Right forelimb (tissue), 1 donor: Measurements from ENCODE around the gene CTNND2.
"Not testable (repeated sequence)": the region's sequence is repeated elsewhere in the genome, so short reads cannot be mapped to it uniquely, and the experiment has no call there.

Experiments
- DNase-seq: peaks from one replicate; pipeline ENCODE4 v3.0.0-alpha.2; 2018

Gene CTNND2

DNA sequence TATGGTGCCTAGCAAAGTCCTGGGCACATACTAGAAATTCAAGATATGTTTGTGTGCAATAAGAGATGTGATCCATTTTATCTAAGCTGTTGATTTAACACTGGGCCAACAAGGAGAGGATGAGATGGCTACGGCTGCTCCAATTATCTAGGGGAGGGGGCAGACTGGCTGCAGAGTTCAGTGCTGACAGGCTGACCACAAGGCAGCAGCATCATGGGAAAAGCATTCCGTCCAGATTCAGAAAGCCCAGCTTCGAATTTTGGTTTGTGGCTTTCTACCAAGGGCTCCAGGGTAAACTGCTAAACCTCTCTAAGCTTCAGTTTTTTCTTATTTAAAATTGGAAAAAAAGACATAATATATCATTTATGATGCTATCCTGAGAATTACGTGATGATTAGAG lies 758.1 kb downstream of the CTNND2 start:
- DNase-seq, result no peak

DNA sequence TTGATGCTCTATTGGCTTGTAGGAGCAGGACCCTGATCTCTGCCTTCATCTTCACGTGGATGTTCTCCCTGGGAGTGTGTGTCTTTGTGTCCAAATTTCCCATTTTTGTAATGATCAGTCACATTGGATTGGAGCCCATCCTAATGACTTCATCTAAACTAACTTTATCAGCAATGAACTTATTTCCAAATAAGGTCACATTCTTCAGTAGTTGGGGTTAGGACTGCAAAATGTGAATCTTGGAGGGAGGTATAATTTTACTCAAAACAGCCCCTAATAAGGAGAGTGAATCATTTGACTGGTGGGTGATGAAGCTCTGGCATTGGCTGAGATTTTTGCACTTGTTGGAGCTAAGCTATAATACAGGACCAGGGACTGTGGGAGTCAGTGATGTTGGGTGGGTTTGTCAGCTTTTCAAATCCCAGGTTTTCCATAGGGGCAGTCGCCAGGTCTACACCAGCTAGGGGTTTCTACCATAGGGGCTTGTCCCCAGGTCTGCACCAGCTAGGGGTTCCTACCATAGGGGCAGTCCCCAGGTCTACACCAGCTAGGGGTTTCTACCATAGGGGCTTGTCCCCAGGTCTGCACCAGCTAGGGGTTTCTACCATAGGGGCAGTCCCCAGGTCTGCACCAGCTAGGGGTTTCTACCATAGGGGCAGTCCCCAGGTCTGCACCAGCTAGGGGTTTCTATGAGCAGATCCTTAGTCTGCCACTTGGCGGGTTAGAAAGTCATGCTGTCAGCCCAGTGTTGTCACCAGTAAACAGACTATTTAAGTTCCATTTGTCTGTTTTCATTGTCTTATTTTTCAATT lies 760.6 kb downstream of the CTNND2 start:
- no peak for DNase-seq

DNA sequence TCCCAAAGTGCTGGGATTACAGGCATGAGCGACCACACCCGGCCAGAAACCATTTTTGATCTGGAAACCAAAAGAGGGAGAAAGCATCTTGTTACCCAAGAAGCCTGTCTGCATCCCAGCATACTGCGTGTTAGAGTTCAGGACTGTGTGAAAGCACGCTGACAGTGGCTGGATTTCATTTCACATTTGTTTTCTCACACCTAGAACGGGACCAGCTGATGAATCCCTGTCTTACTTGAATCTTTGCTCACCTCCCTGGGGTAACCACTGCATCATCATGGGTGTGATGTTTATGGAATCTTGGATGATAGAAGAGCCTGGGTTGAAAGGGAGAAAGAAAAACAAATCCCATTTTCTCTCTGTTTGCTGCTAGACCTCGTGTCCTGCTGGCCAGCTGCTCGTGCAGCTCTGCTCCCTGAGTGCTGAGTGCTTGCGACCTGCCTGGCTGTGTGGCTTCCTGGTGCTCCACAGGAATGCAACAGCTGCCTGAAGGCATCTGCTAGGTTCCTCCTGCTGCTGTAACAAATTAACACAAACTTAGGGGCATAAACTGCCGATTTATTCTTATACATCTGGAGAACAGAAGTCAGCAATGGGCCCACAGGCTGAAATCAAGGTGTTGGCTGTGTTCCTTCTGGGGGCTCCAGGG lies 764.9 kb downstream of the CTNND2 start:
- no peak for DNase-seq

DNA sequence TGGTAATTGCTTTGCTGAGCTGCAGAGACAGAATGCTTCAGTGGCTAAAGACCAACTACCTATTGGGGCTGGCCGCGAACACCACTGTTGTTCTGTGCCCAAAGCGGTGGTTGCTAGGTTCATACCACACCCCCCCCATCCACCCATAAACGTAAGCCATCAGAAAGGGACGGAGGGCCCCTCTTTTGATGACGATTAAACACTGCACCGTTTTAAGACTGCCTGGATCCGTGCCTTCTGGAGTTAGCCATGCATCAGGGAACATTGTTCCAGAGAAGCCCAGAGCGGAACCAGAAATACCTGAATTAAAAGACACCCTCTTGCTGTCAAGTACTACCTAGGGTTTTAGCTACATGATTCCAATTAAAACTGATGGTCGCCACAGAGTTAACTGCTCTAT lies 774.1 kb downstream of the CTNND2 start:
- DNase-seq, result no peak

DNA sequence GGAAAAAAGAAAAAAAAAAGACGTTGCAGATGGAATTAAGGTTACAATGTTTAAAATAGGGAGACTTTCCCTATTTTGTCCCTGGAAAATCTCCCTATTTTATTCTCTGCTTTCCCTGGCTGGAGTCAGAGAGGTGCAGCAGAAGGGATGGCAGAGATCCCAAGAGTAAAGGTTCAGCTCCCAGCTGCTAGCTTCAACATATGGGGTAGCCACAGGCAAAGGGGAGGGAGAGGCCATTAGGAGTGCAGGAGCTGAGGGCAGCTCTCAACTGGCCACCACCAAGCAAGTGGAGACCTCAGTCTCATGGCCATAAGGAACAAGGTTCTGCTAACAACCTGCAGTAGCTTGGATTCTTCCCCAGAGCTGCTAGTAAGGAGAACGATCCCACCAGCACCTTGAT lies 776.2 kb downstream of the CTNND2 start:
- no peak for DNase-seq

DNA sequence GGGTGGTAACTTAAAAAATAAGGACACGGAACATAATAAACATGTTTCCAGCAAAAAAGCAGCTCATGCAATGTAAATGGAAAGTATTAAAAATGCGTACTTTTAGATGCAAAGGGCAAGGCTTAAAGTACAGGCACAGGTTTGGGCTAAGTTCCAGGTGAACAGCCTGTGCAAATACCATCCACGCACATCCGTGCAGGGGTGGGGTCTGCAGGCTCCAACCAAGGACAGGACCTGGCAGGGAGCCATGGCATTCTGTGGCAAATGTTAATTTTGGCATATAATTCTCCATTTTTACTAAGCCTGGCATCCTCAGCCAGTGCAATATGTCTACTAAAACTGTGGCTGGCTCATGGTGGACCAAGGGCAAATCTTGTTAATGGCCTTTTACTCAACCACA lies 777.4 kb downstream of the CTNND2 start:
- DNase-seq, result no peak

DNA sequence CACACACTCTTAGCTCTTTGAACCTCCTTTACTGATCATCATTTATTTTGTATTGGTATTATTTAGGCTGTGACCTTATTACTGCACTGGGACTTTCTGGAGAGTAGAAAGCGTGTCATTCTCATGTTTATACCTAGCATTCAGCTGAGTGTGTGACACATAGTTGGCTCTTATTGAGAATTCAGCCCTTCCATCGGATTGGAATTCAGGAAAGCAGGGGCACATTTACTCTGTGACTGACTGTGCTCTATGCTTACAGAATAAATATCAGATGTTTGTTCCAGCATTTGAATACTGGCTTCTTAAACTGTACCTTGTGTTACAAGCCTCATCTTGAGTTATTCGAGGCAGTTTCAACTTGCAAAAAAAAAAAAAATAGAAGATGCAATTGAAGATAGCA lies 782.4 kb downstream of the CTNND2 start:
- DNase-seq, result no peak

DNA sequence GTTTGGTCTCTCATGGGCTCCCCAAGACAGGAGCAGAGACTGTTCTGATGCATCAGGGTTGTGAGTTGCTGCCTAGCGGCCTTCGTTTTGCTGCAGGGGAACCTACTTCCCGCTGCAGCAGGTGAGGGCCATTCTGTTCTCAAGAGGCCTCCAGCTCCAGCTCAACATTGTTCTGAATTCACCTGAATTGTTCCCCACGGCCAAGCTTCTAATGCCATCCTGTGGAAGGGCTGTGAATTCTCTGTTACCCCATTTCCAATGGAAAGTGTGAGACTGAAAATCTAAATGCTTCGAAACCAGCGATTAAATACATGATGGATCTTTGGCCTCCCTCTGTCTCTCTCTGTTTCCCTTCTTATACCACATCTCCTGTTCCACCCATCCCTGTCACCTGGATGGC lies 794.1 kb downstream of the CTNND2 start:
- no peak for DNase-seq

DNA sequence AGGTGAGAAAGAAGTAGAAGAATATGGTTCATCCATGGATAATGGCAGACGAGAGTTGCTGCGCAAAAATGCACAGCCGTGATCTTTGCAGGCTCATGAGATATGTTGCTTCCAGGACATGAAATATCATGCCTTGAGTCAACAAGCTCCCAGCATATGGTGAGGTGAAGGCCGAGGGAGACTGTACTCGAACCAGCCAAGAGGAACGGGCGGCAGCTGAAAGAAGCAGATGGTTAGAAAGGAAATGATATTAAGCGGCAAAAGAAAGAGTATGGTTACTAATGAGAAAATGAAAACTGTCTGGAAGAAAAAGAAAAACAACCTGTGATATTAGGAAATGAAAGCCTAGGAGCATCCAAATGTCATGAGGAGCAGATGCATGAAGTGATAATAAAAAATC lies 798.5 kb downstream of the CTNND2 start:
- no peak for DNase-seq

DNA sequence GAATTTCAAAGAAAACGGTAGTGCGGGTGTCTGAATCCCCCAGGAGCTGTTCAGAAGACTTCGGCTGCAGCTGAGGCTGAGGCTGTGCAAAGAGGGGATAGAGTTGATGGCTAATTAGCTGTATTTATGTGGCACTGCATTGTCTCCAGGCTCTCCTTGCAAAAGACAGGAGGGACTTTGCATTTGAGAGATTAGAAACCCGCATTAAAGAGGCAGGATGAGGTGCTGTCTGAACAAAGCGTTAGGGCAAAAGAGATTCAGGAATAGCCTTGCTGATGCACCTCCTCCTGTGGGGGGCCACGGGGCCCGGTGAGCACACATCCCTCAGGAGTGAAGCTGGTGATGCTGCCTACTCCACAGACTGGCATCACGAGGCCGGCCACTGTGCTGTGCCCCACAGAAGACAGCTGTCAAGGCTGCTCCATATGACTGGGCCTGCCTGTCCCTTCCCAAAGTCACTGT lies 799.6 kb downstream of the CTNND2 start:
- no peak for DNase-seq

DNA sequence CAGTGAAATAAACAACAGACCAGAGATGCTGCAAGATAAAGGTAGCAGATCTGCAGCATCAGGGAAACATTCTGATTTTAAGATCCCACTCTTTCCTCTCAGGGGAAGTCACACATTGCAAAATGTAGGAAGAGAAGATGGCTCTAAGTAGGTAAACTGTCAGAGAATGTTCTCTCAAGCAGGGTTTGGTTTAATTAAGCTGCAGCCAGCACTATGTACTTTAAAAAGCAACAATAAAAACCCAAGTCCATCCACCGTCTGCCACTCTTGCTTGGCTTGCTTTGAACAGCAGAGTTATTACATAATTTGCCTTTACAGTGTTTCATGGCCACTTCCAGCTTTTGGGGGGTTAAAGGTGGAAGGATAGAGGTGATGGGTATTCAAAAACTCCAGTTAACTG lies 800.0 kb downstream of the CTNND2 start:
- DNase-seq, result no peak

DNA sequence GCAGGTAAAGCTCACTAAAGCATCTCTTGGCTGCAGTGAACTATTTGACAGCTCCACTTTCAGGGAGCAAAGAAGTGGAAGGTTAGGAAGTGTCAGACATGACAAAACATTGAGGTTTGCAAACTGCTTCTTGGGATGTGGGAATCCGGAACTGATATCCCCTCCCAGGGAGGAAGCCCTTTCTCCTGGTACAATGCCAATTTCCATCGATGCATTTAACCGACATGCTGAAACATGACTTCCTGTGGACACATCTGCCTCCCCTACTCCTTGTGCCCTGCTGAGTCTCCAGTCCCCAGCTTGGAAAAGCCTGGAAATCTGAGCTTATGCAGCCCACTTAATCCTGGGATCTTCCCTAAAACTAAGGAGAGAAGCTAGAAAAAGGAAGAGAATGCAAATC lies 820.1 kb downstream of the CTNND2 start:
- no peak for DNase-seq

DNA sequence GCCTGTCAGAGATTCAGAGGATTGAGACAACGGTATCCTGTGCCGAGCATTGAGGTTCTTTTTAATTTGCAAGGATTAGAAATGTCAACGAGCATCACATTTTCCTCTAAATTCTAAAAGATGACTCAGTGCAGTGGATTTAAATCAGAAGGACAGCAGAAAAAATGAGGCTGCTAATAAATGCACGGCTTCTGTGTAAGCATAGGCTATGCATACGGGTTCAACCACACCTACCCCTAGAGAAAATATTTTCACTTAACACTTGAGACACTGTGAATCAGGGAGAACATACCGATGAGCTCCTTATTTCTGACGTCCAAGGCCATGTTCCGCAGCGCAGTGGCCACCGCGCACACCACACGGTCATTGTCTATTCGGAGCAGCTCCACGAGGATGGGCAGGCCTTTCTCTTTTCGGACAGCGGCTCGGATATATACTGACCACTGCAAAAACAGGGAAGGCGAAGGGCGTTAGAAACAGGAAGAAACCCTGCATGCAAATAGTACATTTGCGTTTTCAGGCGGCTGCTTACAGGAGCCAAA lies 821.8 kb downstream of the CTNND2 start:
- no peak for DNase-seq

DNA sequence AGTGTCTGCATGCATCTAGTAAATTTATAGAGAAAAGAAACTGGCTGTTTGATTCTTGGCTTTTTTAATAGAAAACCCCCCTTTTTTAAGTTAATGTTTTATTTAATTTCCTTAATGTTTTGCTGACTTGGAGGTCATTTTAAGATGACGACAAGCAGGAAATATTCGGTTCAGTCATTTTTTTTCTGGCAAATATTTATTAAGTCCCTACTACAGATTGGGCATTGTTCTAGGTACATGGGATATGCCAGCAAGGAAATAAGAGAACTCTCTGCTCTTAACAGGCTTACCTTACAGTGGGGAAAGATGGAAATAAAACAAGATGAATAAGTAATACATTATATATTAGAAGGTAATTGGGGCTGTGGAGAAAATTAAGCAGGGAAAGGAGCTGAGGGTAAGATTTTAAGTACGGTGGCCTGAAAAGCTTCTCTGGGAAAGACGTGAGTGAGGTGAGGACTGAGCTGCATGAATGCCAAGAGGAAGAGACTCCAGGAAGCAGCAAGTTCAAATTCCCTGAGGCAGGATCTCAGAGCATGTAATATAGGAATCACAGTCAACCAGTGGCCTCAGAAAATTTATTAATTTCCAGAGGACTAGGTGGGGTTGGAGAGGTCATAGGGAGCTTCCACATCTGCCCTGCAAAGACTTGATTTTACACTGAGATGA lies 827.2 kb downstream of the CTNND2 start:
- DNase-seq, result no peak

DNA sequence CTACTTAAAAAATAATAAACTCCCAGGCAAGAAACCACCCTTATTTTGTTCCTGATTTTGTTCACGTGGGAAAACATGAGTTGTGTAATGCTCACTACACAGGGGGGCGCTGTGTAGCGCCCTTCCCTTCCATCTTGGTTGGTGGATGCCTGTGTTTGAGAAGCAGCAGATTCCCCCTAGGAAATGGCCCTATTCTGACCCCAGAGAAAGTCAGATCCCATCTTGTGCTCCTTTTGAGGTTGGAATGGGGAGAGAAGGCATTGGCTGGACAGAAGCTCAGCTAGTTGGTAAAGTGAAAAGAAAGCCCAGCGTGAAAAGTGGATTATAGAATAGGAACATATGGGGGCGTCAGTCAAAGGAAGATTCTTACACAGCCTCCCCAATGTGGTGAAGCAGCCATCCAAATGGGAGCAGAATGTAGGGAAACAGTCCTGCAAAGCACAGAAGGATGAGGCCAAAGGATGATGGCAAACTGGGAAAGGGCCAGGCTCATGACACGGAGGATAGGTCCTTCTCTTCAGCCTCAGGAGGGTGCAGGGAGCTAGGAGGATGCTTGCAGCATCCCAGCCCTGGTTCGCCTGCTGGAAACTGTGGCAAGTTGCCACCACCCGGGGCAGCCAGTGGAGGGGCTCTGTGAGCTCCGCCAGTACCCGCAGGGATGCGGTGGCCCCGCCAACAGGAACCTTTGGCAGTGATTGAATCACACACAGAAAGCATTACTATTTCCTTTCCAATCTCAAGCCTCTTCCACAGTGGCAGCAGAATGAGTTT lies 829.0 kb downstream of the CTNND2 start:
- DNase-seq, result no peak

DNA sequence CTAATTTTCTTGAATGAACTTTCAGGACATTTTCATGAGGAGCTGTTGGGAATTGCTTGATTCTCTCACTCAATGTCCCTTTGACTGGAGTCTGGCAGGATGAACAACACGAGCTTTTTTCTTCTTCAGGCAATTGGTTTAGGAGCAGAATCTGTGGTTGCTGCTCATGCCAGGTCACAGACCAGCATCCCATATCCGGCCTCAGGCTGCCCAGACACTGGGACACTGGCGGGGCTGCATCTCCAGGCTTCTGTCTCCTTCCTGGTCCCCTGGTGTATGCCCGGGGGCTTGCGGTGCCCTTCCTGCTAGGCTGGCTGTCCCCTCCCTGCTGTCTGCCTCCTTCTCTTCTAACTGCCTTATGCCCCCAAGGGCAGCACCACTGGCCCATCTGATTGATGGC lies 831.7 kb downstream of the CTNND2 start:
- DNase-seq, result no peak

DNA sequence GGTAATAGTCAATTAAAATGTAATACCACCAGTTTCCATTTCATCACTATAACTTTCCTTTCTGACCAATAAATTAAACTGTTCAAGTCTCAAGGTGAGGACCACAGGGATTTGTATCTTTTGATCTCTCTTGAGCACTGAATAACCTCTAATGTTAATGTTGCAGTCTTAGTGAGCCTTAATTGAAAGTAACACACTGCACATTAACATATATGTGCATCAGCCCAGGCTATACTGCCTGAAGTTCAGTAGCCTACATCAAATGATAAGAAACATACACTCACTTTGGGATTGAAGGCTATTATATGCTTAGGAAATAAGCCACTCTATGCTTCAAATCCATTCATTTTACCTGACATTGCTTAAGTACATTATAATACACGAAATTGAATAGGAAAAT lies 832.2 kb downstream of the CTNND2 start:
- no peak for DNase-seq

DNA sequence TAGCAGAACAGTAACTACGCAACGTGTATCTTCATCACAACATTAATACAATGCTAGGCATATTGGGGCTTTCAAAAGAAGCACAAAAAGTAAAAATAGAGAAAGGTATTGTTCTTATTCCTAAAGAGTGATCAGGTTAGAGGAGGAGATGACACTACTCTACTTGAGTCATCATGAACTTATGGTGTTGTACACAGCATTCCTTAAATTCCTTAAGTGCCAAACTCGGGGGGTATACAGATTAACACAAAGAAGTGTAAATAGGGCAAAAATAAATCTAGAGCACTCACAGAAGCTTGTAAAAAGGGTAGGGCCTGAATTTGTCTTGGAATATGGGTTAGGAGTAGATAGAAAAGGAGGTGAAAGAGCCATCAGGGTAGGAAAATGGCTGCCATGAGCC lies 835.2 kb downstream of the CTNND2 start:
- no peak for DNase-seq

DNA sequence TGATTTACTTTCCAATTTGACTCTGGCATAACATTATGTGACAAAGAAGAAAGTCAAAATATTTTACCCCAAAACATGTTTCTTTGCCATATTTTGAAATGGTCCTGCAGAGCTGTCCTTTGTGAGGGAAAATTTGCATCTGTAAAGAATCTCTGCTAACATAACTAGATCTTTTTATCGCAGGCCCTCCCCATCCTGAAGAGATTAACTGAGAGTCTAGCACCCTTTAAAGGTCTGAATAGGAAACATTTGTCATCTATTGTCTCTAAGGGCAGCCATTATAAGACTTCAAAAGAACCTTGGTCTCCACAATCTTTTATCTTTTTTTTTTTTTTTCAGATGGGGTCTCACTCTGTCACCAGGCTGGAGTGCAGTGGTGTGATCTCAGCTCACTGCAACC lies 838.5 kb downstream of the CTNND2 start:
- not testable (repeated sequence) for DNase-seq

DNA sequence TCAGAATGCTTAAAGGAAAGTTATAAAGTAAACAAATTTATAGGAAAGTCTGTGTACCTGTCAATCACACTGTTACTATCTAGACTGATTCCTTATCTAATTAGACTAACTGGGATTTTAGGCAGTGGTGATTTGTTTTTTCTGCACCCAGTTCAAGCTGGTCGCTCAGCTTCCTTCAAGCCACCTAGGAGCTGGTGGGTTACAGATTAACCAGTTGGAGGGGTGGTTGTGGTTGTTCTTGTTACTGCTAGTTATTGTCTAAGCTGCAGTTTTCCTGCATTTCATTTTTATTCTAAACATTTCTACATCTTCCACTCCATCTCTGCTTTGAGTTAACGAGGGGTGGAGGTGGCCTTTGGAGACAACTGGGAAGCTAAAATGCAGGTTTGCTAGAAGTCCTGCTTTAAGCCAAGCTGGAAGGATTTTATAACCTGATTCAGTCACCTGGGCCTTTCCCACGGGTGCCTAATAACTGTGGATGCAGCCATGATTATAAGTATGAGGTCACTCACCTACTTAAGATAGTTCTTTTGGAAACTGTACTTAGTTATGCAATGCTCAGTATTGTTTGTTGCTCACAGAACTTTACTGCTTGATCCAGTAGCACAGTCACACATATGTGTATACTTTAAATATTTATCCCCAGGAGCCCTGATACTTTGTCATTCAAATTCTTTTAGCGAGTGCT lies 839.3 kb downstream of the CTNND2 start:
- DNase-seq, result no peak

DNA sequence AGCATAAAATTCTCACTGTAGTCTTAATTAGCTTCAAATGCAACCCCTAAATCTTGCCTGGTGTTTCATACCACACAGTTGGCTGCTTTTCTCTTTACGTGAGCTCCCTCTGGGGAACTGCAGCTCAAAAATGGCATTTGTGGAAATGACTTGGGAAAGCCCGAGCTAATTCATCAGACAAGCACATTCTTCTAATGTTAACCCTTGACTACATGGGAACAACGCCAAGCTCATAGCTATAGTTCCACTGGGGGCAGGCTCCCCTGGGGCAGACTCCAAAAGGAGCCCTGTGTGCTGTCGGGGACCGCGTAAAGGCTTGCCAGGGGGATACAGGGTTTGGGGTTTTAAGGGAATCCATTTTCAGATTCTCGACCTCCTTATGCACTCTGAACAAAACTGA lies 841.8 kb downstream of the CTNND2 start:
- no peak for DNase-seq

DNA sequence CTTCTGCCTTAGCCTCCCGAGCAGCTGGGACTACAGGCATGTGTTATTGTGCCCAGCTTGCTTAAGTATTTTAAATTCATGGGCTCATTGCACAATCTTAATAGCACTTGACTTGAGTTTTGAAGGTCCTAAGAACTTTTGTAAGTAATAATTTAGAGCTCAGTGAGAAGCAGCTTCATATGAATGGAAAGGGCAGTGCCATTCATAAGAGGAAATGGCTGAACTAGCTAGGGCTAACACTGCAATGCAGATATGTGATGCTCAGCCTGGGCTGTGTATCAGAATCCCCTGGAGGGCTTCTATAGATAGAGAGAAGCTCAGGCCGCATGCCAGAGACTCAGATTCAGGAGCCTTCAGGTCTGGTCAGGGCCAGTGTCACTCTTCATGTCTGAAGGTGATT lies 847.7 kb downstream of the CTNND2 start:
- DNase-seq, result no peak
